Transverse colon (tissue), 4 donors: ENCODE data around the gene KIF26A.

ENCODE experiments used
- CTCF ChIP-seq, 5 experiments: fragments of 200-600 bp in 3 of 5; fragments of 450-650 bp in 2 of 5; sonication (generic) in 3 of 5; IDR thresholded peaks; 1 replicate in 2 of 5; 2 replicates in 3 of 5; pipeline ENCODE4 v1.5.1; 2016 to 2017; ENCODE audit warnings: antibody characterized with exemption in 5 of 5, inconsistent platforms in 3 of 5, mild to moderate bottlenecking in 2 of 5, moderate library complexity in 1 of 5
- POLR2A ChIP-seq: fragments of 450-650 bp; IDR thresholded peaks from one replicate; pipeline ENCODE4 v1.6.1; 2016; ENCODE audit warnings: antibody characterized with exemption, mild to moderate bottlenecking, moderate library complexity
- POLR2AphosphoS5 ChIP-seq, 3 donors: sonication (generic); formaldehyde crosslinking; IDR thresholded peaks; one replicate each; pipeline ENCODE4 v1.6.1; 2016; ENCODE audit warnings: antibody characterized with exemption in 3 of 3

GRCh38 chr14:104100171-104101085 lies 38.0 kb upstream of the KIF26A start:
- TF ChIP-seq CTCF (IDR thresholded peaks at IDR 0.05), result no peak
- no peak for TF ChIP-seq POLR2A
- no peak for TF ChIP-seq POLR2AphosphoS5 (IDR thresholded peaks at IDR 0.05)
